ENCODE data around the gene PRRC2C. TPM values are rescaled to one million over a fixed set of nuclear protein-coding genes. Genes with fewer than 3 reads are reported as not detected.
A peak's percentile ranks its signal among the peaks of the same experiment; 100 is the strongest.

Gene PRRC2C
- total and polyA plus RNA-seq, 10 donors = 30.1 to 216 (median 163) TPM

- no peak for TF ChIP-seq POLR2AphosphoS5 (IDR thresholded peaks at IDR 0.05)
- no peak for TF ChIP-seq CTCF (IDR thresholded peaks at IDR 0.05 in 8 of 11, conservative IDR thresholded peaks at IDR 0.05 in 3 of 11)
- H3K4me1 ChIP-seq = no peaks in the 10 kb centered on the region
- no peaks in the 10 kb centered on the region for H3K9me3 ChIP-seq
- no peak for DNase-seq
- 81 to 100% (median 90%) methylated on average over 1 of the region's 1 CpG for WGBS, 5 donors
- peak overlapping the region in 2 of 8 donors; percentile 10 to 45 for H3K27ac ChIP-seq
- H3K36me3 ChIP-seq = no peaks in the 10 kb centered on the region
- no peak overlapping the region for H3K4me3 ChIP-seq
- intact Hi-C loops (cut with DNase I; ENCODE audit: low total_unique reads) = no loop called here
- no peaks in the 10 kb centered on the region for H3K27me3 ChIP-seq (replicated peaks in 1 of 7)
Measured at GRCh38 chr1:171477804-171478203, 7.5 kb upstream of the PRRC2C start.

- H3K27me3 ChIP-seq (replicated peaks in 1 of 7) = no peaks in the 10 kb centered on the region
- intact Hi-C loops (cut with DNase I; ENCODE audit: low total_unique reads) = loop anchor here (10.0 kb wide), 1 partner anchor 305 kb away; the partner anchor contains the start of gene METTL13
- no peaks in the 10 kb centered on the region for H3K36me3 ChIP-seq
- peaks cover 0 to 8% (median 6%) of the 10 kb centered on the region in 6 donors for H3K4me1 ChIP-seq
- WGBS, 5 donors = 50 to 61% (median 56%) methylated on average over 2 of the region's 2 CpGs
- H3K9me3 ChIP-seq = no peaks in the 10 kb centered on the region
- no peak overlapping the region for H3K27ac ChIP-seq
- no peak for DNase-seq
- TF ChIP-seq POLR2A (IDR thresholded peaks at IDR 0.05) = no peak
- no peak overlapping the region for H3K4me3 ChIP-seq
Measured at GRCh38 chr1:171480035-171480434, 5.3 kb upstream of the PRRC2C start.

GRCh38 chr1:171484760-171485374, 463 bp upstream of the PRRC2C start:
- TF ChIP-seq CTCF (IDR thresholded peaks at IDR 0.05 in 8 of 11, conservative IDR thresholded peaks at IDR 0.05 in 3 of 11) (peak in 4 of 11 experiments; percentile 43 to 90 (median 70)), POLR2A (IDR thresholded peaks at IDR 0.05) (no peak)
- intact Hi-C loops (cut with DNase I; ENCODE audit: low total_unique reads) = loop anchor here (10.0 kb wide), 1 partner anchor 300 kb away; the partner anchor contains the start of gene METTL13
- WGBS, 5 donors = 15 to 24% (median 20%) methylated on average over 6 of the region's 6 CpGs
- Histone ChIP-seq H3K4me3 (peak overlapping the region; percentile 64 to 93 (median 80)), H3K9me3 (no peaks in the 10 kb centered on the region), H3K27me3 (replicated peaks in 1 of 7) (no peaks in the 10 kb centered on the region), H3K27ac (peak overlapping the region; percentile 95 to 100 (median 99)), H3K36me3 (peaks cover 0 to 6% (median 2%) of the 10 kb centered on the region in 6 donors), H3K4me1 (peaks cover 32 to 47% (median 43%) of the 10 kb centered on the region in 6 donors)
- DNase-seq = no peak

GRCh38 chr1:171486048-171486519, 754 bp downstream of the PRRC2C start:
- no peaks in the 10 kb centered on the region for H3K27me3 ChIP-seq (replicated peaks in 1 of 7)
- H3K9me3 ChIP-seq = no peaks in the 10 kb centered on the region
- intact Hi-C loops (cut with DNase I; ENCODE audit: low total_unique reads) = loop anchor here (10.0 kb wide), 1 partner anchor 299 kb away; the partner anchor contains the start of gene METTL13
- peak overlapping the region; percentile 64 to 93 (median 80) for H3K4me3 ChIP-seq
- no peak for DNase-seq
- H3K4me1 ChIP-seq = peaks cover 40 to 59% (median 55%) of the 10 kb centered on the region in 6 donors
- WGBS, 5 donors = 0 to 1% (median 0%) methylated on average over 17 of the region's 17 CpGs
- peak overlapping the region; percentile 95 to 100 (median 99) for H3K27ac ChIP-seq
- TF ChIP-seq CTCF (IDR thresholded peaks at IDR 0.05 in 8 of 11, conservative IDR thresholded peaks at IDR 0.05 in 3 of 11) (no peak), POLR2AphosphoS5 (IDR thresholded peaks at IDR 0.05) (peak in 1 of 3 donors; percentile 18)
- peaks cover 0 to 12% (median 6%) of the 10 kb centered on the region in 6 donors for H3K36me3 ChIP-seq
